ENCODE results near the gene OPALIN.
"Not testable (repeated sequence)": the region's sequence is repeated elsewhere in the genome, so short reads cannot be mapped to it uniquely, and the experiment has no call there.

OPALIN gene

DNA sequence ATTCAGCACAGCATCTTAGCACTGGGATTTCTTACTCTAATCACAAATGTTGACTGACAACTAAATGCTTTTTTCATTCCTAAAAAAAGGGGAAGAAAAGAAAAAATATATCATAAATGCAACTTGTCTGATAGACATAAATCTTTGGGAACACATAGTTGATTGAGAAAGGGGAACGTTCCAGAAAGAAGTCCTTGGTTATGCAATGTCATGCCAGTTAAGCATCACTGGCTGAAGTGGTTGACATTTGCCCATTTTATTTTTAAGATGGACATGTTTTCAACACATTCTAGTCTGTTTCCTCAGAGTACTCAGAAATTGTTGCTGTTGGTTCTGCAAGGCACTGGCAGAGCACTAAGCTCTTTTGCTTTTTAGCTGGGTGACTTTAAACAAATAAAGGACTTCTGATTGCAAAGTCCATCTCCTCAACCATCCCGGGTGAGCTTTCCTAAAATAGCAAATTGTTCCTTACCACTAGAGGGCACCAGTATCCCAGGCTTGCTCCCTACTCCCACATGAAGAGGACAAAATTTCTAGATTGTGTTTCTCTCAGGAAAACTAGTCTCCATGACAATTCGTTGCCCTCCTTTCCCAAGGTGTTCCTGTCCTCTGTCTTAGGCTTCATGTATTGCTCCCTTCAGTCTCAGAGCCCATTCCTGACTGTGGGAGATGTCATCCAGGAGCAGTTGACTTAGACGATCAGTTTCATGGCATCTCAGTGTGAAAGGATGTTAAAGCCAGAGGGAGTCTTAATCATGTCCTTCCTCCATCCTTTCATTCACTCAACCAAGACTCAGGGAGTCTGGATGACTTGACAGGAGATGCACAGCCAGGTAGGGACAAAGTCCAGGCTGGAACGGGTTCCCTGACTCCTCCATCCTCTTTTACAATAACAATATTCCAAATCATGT is 23.9 kb downstream of the OPALIN start:
- no peak for DNase-seq

DNA sequence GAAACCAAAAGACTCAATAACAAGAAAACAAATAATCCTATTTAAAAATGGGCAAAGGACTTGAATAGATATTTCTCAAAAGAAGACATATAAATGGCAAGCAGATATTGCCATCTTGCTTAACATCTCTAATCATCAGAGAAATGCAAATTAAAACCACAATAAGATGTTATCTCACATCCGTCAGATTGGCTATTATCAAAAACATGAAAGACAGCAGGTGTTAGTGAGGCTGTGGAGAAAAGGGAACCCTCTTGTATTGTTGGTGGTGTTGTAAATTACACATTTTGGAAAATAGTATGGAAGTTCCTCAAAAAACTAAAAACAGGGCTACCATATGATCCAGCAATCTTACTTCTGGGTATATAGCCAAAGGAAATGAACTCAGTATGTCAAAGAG is 25.7 kb downstream of the OPALIN start:
- DNase-seq: no peak

DNA sequence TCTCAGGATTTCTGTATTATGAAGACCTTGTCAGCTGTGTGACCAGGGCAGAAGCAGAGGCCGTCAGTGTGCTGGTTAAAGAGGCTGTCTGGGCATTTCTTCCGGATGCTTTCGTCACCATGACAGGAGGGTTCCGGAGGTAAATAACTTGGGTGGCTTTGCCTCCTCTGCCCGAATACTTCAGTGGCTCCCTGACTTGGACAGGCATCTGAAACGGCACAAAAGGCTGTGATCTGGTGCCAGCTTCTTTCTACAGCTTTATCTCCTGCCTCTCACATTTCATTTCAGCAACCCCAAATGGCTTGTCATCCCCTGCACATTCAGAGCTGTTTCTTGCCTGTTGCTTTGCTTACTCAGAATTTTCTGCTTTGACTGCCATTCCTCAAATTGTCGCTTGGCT is 31.3 kb downstream of the OPALIN start:
- no peak for DNase-seq

DNA sequence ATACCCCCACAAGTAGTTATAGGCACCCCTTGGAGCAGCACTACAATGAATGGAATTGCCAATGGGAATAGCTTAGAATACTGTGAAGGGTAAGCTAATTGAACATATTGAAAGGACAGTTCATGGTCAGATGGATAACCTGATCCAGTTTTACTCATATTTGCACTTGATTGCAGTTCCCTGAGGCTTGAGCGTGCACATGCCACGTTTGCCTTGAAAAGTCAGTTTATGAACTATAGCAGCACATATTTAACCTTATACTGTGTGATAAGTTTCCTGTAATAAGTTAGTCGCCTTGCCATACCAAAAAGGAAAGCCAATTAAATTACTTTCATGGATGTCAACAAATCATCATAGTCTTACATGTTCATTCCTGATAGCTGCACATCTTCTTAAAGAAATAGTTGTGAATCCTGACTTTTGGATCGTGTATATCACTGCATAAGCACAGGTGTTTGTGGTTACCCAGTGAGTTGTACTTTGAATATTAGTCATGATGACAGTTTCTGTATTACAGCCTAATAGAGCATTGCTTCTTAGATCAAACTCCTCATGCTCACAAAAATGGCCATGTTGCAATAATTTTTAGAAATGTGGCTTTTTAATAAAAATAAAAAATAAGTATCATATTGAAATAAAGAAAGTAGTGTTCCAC is 33.0 kb downstream of the OPALIN start:
- no peak for DNase-seq

DNA sequence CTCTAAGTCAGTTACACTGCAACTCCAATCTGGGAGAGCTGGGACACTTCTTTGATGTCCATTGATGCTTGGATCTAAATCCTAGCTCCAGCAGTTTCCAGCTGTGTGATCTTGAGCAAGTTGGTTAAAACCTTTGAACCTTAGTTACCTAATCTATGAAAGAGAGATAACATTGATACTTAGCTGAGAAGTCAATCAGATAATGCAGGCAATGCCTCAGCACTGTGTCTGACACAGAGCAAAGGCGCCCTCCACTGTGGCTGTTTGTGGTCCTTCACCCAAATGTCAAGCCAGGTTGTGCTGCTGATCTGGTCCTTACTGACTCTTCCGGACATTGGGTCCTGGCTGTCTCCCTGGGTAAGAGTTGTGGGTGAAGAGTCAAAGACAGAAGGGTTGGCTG is 34.4 kb downstream of the OPALIN start:
- DNase-seq: no peak

DNA sequence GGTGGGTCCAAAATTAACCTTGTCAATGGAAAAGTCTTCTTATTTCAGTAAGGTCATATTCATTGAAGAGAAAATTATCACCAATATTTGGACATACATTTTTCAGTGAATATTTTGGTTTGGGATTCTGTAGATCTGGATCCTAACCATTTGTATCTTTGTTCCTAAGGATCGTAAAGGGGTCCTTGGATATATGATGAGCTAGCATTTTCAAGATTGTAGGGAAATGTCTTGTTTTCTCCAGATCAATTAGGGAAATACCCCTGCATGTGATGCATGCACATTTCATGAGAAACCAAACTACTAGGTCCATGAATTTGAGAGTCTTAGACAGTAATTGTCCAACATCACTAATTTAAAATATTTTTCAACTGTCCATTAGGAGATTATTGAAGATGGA is 36.5 kb downstream of the OPALIN start:
- DNase-seq: no peak

DNA sequence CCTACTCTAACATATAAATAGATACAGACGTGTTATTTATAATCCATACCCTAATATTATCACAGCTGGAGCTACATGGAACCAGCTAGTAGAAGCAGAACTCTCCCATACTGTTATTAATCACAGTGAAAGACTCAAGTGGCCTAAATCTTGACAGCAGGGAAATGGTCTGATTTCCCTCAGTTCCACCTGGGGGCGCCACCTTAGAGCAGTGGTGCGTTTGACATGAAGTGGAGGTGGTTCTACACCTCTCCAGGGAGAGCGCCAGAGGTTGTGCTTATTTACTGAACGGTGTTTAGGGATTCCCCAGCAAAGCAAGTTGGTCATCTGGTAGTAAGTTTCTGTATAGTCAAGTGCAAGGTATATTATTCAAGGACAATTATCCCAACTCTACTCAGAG is 37.0 kb downstream of the OPALIN start:
- DNase-seq: no peak

DNA sequence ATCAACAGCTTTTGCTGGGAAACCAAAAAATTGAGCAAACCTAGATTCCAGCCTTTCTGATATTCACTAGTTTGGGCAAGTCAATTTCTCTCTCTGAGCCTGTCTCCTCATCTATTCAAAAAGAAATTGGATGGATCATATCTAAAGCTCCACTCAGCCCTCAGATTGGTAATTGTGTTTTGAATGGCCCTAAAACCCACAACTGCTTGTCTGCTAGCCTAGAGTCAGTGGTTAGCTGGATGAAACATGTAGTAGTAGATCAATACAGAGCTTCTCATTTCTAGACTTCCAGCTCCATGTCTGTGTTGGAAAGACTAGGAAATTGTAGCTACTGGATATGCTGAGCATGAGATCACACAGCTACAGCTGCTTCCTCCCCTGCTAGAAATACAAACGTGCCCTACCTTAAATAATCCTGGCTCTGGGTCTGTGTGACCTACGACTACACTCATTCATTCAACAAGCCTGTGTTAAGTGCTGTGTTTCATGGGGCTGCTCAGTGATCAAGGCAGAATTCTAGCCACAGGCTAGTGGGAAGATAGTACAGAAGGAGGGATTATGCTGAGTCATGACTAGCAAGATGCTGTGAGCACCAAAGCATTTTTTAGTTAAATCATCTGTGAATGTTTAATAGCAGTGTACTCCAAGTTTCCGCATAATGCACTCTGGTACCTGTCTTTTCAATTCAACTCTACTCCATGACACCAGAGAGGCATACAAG is 38.9 kb downstream of the OPALIN start:
- no peak for DNase-seq

DNA sequence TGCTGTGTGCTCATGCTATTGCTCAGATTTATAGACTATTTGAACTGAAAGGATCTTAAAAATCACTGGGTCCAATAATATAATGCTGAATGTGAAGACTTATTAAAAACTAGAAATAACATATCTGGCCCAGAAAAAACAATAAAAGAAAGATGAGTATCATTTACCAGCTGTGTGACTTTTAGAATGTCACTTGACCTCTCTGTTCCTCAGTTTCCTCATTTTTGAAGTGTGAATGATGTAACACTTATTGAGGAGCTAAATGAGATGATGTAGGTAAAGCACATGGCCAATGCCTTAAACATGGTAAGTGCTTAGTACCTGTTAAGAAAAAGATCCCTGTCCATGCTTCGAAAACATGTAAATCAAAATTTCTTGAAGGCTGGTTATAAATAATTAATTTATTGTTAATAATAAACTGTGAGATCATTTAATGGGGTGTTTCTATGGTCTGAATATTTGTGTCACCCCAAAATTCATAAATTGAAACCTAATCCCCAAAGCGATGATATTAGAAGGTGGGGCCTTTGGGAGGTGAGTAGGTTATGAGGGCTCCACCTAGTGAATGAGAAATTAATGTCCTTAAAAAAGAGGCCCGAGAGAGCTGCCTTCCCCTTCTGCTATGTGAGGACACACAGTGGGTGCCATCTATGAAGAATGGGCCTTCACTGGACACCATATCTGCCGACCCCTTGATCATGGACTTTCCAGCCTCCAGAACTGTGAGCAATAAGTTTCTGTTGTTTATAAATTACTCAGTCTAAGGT is 41.6 kb downstream of the OPALIN start:
- DNase-seq: no peak

DNA sequence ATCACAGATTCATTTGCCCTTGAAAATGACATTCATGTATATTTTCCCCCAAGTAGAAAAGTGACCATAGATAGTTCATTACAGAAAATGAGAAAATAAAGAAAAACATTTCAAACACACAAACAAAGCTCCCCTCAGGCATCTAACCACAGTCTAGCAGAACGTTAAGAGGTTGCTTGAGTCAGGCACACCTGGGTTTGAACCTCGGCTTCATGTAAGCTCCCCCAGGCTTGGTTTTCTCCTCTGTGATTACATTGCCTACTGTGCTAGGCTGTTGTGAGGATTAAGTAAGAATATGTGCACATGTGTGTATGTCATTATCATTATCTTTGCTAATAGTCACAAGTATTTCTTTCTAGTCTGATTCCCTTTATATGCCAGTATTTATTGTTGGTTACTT is 45.5 kb downstream of the OPALIN start:
- DNase-seq: no peak

DNA sequence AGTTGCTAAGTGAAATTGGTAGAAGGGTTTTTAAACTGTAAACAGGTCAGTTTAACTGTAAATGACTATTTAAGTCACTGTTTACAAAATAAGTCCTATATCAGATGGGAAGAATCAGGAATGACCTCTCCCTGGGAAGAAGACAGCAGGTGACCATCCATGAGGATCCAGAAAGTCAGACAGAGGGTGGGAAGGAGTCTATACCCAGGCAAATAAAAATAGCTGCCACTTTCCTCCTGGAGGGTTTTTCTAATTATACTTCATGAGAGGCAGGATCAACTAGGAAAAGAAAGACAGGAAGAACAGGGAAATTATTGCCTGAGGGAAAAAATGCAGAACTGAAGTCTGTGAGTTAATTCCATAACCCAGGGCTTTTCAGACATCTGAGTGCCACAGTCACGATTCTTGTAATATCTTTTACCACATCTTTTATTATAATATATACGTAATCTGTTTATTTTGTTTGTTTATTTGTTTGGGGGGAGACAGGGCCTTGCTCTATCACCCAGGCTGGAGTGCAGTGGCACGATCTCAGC is 47.6 kb downstream of the OPALIN start:
- DNase-seq: no peak

DNA sequence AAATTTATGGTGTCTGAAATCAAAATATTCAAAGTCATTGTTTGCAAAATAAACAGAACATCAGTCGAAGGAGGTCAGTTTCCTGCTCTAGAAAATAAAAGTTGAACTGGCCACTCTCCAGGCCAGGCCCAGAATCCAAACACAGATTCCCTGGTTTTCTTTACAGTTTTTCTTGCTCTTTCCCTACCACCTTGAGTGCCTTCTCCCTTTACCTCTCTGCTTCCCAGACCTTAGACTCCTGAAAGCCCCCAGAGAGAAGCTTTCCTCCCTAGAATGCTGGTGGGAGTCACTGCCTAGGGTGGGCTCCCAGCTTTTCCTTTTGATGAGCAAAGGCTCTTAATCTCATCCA is 48.5 kb downstream of the OPALIN start:
- no peak for DNase-seq

DNA sequence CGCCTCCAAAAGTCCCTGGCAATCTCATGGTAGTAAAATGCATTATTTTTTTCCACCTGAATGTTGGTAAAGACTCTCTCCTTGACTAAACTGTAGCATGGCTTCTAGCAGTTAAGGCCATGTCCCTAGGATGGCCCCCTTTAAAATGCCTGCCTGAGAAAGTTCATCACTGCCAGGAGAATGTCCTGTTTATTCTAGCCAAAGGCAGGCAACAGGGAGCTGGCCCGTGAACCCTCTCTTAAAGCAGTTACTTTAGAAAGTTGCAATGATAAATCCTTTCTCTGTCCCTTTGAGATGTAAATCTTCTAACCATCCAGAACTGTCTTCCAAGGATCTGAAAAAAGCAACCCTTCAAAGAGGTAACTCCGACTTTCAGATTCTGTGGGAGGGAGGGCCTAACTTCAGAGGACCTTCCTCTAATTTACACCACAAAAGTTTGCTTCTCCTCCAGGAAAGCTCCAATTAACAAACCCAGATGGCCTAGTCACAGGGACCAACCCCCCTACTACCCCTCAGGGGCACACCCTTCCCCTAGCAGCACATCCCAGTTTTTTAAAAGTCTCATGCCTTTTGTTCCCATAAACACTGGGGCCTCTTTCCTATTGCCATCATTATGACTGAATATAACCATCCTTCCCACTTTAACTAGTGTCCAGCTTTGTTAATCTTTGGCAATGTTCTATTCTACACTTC is 49.0 kb downstream of the OPALIN start:
- no peak for DNase-seq

DNA sequence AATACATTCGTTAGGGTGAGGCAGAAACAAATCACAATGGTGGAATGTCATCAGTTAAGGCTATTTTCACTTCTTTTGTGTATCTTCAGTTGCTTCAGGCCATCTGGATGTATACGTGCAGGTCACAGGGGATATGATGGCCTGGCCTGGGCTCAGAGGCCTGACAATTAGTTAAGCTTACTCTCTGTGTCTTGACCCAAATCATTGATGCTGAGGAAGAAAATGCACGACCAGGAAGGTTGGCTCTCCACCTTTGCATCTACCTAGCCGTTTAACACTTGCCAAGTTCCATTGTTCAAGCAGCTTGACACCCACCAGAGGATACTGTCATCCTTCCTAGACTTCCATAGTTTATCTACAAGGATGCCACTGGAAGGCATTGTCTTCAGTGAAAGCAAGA is 49.9 kb downstream of the OPALIN start:
- DNase-seq: not testable (repeated sequence)

DNA sequence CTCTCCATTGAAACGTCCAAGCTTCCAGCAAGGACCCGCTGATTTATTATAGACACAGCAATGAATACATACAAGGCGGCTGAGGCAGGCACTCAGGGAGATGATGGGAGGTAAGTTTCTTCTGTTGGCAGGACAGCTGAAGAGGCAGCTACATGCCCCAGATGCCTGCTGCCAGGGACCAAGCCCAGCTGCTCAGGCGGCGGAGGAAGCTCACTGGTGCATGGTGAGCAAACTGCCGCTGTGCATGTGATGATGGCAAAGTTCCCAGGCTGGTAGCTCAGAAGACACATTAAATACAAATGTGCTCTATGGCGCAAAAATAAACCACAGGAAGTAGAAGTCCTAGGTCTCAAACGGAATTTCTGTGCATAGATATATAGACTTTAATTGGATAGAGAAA is 52.3 kb downstream of the OPALIN start:
- peak; percentile 51 for DNase-seq

DNA sequence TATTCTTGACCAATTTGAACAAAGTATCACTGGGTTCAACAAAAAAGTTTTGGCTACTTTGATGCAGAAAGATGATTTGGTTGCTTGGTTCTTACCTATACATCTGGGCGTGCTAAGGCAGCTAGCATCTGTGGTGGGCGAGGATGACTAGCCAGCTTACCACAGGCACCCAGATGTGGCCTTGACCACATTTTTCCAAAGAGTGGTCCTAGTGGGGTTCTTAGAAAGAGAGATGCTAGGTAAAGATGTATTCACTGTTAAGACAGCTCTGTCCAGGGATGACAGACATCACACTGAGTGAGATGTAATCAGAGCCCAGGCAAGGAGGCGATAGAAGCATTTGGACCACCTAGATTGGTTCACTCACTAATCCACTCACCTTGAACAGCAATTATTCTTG is 53.8 kb downstream of the OPALIN start:
- DNase-seq: no peak

DNA sequence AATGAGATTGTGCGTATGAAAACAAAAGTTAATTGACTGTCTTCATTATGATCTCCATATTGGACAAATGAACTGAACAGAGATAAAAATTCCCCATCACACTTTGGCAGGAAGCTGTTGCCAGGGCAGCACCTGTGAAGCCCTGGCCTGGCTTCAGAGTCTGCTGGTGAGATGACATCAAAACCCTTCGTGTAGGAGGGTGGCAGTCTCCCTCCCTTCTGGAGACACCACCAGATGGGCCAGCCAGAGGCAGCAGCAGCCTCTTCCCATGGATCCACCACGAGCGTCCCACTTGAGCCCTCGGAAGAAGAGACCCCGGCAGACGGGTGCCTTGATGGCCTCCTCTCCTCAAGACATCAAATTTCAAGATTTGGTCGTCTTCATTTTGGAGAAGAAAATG is 54.6 kb downstream of the OPALIN start, which contains the start of gene DNTT:
TSS of gene DNTT (plus strand) at position 205 of the 400 bp plus-strand sequence. CDS start at position 269, 64 bp downstream.
- no peak for DNase-seq

DNA sequence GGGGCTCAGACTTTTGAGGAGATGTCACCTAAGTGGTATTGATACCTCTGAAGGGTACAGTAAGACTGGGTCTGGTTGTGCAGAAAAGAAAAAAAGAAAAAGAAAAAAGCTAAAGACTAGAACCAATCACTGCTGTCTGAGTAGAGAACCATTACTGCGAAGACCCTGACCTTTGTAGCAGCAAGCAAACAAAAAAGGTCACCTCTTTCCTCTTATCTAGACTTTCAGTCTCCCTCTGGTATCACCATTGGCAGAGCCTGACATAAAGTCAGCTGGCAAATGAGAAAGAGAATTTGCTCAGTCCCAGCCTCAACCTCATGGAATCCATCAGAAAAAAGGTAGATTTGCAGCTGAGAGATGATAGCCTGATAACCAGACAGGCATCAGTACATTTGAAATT is 57.2 kb downstream of the OPALIN start:
- DNase-seq: no peak

DNA sequence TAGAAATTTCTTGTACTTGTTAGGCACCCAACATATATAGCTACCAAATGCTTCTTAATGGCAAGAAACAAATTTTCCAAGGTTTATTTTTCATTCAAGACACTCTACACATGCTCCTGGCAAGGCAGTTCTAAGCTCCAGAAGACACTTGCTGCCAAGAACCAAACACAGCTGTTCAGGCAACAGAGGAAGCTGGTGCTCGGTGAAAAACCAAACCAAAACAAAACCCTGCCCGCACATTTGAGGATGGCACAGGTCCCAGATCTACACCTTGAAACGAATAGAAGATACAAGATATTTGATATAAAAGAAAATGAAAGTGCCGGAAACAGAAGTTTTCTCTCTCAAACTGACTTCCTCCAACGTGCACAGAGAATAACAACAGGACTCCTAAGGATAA is 59.4 kb downstream of the OPALIN start:
- no peak for DNase-seq

DNA sequence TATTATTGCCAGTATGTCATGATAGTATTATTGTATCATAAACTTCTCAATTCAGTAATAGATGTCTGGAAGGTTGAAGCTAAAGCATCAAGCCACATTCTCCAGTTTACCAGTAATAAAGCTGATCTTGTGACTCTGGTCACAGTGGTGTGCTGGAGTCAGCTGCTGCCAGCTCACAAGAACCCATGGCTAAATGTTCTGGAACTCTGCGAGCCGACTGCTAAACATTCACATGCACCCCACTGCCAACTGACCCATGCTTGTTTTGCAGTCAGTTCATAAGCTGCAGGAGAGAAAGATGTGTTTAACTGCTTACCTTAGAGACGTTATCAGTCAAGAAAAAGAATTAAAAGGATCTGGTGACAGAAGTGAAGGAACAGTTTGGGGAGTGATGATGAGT is 60.4 kb downstream of the OPALIN start:
- DNase-seq: no peak

DNA sequence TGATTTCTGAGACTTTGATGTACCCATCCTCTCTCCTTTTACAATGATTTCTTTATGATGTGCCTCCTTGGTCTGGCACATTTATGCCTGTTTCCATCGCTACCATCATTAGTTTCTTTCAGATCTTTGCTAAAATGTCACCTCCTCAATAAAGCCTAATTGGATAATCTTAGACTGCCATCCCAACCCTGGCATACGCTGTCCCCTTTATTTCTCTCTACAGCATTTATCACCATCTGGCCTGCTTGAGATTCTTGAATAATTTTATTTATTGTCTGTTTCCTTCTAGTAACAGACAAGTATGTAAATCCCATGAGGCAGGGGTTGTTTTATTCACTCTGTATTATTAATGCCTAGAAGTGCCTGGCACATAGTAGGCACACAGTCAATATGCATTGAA is 61.3 kb downstream of the OPALIN start:
- no peak for DNase-seq

DNA sequence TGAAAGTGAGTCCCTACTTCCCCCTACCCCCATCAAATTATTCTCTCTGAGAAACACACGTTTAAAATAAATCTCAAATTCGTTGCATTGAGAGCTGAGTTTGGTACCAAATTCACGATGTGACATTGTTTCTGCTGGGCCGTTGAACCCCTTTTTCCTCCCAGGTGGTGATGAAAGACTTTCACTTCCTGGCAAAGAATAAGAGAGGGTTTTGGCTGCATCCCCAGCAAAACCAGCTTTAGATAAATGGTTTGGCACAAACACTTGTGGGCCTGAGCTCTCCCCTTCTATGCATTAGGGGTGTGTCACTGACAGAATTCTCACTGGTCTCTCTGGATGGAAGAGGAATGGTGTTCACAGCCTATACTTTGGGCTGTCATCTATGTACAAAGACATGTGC is 63.3 kb downstream of the OPALIN start:
- DNase-seq: no peak

Measured in right hindlimb (tissue), 1 donor.